GF-D8 (cell line): ENCODE data around the gene TAF12.
"Not testable (repeated sequence)": the region's sequence is repeated elsewhere in the genome, so short reads cannot be mapped to it uniquely, and the experiment has no call there.

Source experiments
- DNase-seq: peaks from one replicate; lab custom pipeline; 2025; lab: John Stamatoyannopoulos, UW

Gene TAF12

DNA sequence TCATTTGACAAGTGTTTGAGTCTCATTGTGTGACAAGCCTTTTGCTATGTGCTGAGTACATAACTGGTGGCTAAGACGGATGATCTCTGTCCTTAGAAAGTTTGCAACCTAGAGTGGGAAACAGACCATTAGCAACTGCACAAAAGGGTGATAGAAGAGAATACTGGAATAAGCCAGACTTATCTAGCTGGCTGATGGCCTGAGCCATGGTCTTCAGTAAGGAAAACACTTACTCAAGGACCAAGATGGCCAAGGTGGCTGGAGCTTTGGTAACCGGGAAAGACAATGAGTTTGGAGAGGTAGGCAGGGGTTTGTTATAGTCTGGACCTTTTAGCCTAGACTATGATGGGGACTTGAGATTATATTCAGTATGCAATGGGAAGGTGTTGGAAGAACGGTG lies 1.6 kb upstream of the TAF12 start:
- DNase-seq, result no peak

DNA sequence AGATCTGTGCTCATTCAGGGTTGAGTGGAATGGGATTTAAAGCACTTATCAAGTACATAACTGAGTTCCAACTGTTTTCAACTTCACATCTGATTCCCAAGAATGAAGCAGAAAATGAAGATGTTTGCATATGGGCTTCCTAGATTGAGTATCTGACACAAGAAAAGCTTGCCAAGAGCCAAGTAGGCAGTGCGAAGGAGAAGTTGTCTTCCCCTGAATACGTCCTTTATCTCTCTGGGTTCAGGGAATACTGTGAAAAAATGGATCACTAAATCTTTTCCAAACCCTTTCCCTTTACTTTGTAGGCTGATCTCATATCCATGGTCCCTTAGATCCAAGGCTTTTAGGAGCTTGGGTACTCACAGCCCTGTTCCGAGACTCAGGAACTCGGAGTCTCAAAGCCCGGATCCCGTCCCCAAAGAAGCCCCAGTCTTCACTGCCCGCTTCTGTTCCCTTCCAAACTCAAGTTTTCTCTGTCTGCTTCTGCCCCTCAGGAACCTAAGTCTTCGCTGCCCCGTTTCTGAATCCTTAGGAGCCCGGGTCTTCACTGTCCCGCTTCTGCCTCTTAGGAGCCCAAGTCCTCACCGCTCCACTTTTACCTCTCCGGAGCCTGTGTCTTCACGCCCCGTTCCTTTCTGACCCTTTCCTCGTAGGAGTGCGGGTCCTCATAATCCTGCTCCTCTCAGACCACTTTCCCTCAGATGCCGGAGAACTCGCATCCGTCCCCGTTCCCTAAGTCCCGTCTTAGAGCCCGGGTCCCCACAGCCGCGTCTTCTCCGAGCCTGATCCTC lies 616 bp downstream of the TAF12 start:
- no peak for DNase-seq

DNA sequence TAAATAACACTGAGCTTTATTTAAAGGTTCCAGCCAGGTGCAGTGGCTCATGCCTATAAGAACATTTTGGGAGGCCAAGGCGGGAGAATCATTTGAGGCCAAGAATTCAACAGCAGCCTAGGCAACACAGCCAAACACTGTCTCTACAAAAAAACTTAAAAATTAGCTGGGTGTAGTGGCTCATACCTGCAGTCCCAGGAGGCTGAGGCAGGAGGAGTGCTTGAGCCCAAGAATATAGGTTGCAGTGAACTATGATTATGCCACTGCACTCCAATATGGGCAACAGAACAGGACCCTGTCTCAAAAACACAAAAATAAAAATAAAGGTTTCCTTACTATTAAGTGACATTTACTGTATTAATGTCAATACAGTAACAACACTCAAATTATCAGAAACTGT lies 2.1 kb downstream of the TAF12 start:
- DNase-seq, result peak; percentile 22

DNA sequence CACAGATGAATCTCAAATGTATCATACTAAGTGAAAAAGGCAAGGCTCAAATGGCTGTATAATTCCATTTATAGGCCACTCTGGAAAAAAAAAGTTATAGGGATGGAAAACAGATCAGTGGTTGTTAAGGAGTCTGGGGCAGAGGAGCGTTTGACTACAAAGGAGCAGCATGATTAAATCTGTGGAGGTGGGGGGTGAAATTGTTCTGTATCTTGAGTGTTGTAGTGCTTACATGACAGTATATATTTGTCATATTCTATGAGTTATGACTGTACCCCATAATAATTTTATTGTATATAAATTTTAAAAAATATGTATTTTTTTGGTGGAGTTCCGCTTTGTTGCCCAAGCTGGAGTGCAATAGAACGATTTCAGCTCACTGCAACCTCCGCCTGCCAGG lies 10.3 kb downstream of the TAF12 start:
- DNase-seq, result no peak

DNA sequence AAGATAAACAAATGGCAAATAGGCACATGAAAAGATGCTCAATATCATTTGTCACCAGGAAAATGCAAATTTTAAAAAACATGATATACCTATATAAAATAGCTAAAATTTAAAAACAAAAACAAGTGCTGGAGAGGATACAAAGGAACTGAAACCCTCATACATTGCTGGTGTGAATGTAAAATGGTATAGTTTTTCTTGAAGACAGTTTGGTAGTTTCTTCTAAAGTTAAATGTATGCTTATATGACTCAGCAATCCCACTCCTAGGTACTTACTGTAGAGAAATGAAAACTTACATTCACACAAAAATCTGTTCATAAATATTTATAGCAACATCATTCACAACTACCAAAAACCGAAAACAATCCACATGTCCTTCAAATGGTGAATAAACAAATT lies 11.2 kb downstream of the TAF12 start:
- DNase-seq, result no peak

DNA sequence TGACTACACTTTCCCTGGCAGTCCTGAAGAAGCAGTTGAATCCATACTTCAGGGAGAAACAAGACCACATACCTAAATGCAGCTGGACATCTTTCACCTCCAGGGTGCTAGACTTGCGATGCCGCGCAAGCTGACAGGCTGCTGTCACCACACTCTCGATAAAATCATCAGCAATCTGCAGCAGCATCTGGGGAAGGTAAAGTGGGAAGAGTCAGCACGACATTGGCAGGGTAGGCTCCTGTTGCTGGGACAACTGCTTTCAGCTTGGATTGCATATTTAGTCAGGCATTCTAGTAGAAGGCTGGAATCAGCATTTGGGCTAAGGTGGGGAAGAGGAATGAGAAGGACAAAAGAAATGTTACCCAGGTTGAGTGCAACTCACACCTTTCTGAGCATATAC lies 29.7 kb downstream of the TAF12 start:
- DNase-seq, result no peak

DNA sequence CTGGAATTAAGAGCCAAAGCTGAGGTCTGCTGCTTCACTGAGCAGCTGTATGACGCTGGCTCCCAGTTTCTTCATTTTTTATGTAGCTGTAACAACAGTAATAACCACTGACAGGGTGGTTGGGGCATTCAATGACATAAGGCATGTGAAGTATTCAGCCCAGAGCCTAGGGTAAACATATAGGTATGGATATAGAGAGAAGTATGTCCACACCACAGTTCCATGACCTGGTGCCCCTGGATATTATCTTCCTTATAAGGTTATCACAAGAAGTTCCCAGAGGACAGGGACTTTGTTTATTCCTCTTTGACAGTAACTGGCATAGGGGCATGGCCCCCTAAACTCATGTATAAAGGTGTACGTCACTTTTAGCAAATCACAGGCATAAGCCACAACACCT lies 36.1 kb downstream of the TAF12 start:
- no peak for DNase-seq

DNA sequence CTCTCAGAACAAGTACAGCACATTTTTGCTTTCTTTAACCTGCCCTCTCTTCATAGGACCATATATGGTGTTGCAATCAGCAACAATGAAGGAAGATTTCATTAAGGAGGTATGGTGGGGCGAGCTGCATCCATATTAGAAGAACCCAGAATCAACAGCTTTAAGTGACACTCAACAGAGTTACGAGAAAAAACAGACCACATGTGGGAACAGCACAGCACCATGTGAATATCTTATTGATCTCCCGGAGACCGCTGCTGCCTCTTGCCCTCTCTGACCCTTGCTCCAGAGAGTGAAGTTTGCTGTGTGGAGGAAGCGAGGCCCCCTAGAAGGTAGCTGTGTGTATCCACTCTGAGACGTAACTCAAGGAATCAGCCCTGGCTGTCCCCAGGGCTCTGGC lies 37.9 kb downstream of the TAF12 start:
- no peak for DNase-seq

DNA sequence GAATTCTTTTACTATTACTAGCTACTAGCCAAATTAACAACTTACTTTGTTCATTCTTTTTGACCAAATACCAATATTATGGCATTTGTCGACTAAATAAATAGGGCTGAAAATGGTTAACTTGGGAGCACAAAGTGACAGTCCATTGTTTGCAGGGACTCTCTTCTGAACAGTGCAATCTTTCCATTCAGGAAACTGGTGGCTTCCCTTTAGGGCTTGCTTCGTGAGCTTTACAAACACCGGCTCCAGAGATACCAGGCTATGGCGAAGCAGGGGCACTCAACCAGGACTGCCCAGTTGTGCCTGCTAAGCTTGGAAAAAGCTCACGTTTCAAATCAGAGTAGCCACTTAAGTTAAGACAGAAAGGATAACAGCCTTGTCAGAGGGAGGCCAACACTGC lies 38.5 kb downstream of the TAF12 start:
- no peak for DNase-seq

DNA sequence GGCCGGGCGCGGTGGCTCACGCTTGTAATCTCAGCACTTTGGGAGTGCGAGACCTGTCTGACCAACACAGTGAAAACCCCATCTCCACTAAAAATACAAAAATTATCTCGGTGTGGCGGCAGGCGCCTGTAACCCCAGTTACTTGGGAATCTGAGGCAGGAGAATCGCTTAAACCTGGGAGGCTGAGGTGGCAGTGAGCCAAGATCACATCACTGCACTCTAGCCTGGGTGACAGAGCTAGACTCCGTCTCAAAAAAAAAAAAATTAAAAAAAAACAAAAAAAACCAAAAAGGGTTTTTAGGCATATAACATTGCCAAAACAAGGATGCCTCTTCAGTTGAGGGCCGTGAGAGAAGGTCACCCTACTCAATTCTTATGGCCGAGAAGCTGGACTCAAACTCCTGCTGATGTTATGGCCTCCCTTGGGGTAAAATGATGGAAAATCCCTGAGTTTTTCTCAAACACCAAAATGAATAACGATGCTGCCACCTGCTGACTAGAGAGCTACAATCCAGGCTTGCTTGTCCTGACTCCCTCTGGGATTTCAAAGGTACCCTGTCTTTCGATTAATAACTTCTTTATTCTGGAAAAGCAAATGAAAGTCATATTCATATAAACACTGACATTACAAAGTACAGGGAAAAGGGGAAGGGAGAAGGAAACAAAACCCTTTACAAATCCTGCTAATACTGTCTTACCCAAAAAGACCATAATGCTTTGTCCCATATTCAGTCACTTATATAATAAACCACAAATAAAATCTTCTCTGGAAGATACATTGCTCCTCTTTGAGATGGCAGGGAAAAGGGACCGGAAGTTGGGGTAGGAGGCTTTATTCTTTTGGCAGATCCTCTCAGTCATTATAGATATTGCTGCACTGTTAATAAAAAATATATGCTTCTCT lies 40.1 kb downstream of the TAF12 start:
- DNase-seq, result no peak

DNA sequence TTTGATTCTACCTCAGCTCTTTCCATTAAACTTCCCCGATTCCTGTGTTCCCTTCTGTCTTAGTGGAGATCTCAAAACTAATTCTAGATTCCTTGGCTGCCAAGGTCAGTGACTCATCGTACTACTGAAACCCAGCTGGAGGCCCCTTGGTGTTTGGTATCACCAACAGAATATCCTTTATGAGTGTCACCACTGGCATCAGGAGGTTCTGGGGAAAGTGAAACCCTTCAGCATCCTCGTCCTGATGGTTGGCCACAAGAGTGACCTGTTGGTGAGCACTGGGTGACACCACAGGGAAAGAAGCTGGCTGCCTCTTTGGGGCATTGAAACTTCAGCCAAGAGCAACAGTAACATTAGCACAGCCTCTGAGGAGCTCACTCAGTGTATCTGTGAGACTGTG lies 41.2 kb downstream of the TAF12 start:
- DNase-seq, result no peak

DNA sequence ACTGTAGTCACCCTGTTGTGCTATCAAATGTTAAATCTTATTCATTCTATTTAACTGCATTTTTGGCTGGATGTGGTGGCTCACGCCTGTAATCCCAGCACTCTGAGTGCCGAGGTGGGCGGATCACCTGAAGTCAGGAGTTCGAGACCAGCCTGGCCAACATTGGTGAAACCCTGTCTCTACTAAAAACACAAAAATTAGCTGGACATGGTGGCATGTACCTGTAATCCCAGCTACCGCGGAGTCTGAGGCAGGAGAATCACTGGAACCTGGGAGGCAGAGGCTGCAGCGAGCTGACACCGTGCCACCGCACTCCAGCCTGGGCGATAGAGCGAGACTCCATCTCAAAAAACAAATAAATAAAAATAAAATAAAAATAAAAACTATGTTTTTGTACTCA lies 46.6 kb downstream of the TAF12 start:
- not testable (repeated sequence) for DNase-seq

DNA sequence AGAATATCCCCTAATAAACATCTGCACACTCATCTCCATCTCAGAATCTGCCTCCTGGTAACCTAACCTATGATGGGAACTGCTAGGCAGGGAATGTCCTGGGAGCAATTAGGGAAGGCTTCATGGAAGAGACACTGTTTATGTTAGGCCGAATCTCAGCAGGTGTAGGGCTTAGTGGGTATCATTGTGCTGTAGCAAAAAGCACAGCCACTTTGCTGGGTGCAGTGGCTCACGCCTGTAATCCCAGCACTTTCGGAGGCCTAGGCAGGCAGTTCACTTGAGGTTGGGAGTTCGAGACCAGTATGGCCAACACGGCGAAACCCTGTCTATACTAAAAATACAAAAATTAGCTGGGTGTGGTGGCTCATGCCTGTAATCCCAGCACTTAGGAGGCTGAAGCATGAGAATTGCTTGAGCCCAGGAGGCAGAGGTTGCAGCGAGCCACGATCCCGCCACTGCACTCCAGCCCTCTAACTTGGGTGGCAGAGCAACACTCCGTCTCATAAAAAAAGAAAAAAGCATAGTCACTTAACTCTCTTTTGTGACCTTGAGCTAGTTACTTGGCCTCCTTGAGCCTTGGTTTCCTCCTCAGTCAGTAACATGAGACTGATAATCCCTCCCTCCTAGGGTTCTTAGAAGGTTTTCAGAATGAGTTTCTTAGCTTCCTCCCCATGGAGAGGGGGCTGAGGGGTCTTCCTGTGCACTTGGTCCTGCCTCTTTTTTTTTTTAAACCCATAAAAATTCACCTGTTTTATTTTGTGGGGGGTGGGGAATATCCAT lies 47.3 kb downstream of the TAF12 start:
- DNase-seq, result no peak

DNA sequence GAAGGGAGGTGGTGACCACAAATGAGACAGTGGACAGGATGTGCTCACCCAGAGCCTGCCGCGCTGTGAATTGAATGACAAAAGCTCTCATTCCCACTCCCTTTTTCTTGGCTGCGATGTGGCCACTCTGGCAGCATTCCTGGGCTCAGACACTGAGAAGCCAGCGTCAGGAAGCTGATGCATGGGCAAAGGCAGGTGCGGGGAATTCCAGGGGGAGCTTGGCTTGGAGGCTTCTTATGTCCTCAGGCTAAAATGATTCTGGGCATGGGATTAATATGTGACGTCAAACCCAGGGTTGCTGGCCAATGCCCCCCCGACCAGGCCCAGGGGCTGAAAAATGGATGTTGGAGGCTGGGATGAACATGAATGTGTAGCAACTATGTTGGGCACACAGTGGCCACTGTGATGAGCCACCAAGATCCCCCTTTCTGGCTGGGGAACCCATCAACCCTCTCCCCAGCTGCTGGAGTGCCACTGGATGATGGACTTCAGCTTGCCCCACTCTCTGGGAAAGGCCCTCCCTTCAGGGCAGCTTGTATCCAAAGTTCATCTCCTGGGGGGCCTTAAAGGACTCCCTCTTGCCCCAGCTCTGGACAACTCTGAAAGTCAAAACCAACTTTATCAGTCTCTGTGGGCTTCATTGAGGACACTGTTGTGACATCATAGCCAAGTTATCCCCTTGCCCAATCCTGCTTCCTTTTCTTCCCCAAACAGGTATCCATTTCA lies 48.0 kb downstream of the TAF12 start:
- not testable (repeated sequence) for DNase-seq

DNA sequence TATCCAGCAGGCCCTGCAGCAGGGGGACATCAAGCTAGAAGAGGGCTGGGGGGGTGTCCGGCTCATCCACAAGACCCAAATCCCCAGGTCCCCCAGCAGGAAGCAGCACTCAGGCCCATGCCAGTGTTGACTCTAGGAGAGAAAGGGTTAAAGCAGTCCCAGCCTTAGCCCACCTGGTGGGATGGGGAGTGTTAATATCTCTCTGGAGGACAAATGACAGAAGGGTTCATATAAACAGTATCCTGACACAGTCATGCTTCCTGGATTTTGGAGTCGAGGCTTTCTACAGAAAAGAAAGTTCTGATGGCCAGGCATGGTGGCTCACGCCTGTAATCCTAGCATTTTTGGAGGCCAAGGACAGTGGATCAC lies 48.9 kb downstream of the TAF12 start:
- DNase-seq, result not testable (repeated sequence)

DNA sequence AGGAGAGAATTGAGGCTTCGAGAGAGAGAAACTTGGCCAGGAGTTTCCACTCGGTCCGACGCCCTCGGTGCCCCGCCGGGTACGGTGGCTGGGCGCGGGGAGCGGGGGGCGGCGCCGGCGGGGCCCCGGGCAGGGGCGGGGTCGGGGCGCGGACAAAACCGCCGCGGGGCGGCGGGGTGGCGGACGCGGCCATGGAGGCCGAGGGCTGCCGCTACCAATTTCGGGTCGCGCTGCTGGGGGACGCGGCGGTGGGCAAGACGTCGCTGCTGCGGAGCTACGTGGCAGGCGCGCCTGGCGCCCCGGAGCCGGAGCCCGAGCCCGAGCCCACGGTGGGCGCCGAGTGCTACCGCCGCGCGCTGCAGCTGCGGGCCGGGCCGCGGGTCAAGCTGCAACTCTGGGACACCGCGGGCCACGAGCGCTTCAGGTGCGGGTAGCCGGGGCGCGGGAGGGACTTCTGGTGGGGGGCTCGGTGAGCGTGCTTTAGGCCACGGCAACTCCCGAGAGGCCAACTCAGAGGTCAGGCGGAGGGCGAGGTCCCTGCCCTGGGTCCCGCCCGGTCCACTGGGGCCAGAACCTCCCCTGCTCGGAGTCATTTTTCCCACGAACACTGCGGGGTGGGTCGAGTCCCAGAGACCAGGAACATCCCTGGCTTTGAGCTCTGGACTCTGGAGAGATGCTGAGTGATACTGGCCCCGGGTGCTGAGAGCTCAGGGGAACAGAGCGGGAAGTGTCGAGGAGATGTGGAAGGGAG lies 50.4 kb downstream of the TAF12 start:
- no peak for DNase-seq

DNA sequence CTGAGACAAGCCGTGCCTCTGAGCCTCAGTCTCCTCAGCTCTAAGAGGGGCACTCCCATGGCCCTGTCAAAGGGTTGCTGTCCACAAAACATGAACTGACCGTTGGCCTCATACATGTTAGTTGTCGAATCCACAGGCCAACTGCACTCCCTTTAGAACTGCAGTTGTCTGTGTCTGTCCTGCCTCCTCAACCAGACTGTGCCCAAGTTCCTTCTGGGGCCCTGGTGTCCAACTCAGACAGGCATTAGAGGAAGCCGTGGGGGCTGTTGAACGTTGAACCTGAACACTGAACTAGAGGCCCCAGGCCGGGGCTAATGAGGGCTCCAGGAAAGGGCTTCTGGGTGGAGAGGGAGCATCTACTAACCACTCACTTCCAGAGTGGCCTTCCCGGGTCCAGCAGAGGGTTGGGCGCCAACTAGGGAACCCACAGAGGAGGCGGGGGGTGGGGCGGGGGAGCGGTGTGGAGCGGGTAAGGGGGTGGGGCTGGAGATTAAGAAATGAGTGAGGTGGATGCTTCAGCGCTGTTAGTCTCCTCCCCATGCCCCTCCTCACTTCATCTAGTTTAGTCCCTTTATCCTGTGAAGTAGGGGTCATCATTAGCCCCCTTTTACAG lies 51.1 kb downstream of the TAF12 start, which contains the start of gene RAB42:
RAB42 (plus strand) TSS at position 558 of the 613 bp plus-strand sequence. CDS start 247 bp downstream, outside the sequence.
- DNase-seq, result no peak

DNA sequence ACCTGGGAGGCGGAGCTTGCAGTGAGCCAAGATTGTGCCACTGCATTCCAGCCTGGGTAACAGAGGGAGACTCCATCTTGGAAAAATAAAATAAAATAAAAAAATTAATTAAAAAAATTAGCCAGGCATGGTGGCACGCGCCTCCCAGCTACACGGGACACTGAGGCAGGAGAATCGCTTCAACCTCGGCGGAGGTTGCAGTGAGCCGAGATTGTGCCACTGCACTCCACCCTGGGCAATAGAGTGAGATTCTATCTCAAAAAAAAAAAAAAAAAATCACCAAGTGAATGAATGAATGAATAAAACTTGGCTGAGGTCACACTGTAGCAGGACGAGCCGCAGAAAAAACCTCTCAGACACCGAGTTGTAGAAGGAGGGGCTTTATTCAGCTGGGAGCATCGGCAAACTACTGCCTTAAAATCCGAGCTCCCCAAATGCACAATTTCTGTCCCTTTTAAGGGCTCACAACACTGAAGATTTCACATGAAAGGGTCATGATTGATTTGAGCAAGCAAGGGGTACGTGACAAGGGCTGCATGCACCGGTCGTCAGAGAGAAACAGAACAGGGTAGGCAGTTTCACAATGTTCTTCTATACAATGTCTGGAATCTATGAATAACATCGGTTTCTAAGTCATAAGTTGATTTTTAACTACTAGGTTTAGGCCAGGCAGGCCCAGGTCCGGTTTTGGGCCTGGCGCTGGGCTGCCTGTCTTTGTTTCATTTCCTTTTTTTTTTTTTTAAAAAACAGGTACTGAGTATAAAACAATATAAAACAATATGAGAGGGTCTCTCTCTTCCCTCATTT lies 56.1 kb downstream of the TAF12 start:
- DNase-seq, result not testable (repeated sequence)

DNA sequence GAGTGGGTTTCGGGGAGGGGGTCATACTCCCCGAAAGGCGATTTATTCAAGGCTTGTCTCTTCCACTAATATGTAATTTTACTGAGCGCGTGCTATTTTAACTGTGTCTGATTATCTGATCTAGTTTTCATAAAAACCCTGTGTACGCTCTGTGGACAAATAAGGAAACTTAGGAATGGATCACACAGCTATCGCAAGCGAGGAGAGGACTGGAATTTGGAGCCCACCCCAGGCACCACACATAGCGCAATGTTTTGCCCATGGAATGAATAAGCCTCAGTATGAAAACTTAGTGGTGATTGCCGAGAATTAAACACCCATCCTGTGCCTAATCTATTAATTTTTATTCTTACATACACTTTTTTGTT lies 60.6 kb downstream of the TAF12 start:
- no peak for DNase-seq
